GM19397 (cell line): ENCODE data around the gene B4GALT6.

Source experiments
- ATAC-seq: cut with Tn5 transposase; IDR thresholded peaks from one replicate; pipeline ENCODE4 v1.9.1; 2021; ENCODE audit warnings: mild to moderate bottlenecking, moderate library complexity; ENCODE audit not compliant: unreplicated experiment

B4GALT6 gene

DNA sequence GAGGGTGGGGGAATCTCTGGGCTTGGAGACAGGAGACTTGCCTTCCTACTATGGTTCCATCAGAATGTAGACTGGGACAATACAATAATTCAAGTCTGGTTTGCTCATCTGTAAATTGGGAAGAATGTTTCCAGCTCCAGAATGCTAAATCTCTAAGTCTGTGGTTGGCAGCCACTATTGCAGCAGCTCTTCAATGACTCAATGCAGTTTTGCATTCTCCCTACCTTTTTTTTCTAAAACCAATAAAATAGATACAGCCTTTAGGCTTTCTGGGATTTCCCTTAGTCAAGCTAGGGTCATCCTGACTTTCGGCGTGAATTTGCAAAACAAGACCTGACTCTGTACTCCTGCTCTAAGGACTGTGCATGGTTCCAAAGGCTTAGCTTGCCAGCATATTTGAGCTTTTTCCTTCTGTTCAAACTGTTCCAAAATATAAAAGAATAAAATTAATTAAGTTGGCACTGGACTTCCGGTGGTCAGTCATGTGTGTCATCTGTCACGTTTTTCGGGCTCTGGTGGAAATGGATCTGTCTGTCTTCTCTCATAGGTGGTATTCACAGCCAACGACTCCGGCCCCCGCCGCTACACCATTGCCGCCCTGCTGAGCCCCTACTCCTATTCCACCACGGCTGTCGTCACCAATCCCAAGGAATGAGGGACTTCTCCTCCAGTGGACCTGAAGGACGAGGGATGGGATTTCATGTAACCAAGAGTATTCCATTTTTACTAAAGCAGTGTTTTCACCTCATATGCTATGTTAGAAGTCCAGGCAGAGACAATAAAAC lies 86.2 kb downstream of the B4GALT6 start:
- no peak for ATAC-seq

DNA sequence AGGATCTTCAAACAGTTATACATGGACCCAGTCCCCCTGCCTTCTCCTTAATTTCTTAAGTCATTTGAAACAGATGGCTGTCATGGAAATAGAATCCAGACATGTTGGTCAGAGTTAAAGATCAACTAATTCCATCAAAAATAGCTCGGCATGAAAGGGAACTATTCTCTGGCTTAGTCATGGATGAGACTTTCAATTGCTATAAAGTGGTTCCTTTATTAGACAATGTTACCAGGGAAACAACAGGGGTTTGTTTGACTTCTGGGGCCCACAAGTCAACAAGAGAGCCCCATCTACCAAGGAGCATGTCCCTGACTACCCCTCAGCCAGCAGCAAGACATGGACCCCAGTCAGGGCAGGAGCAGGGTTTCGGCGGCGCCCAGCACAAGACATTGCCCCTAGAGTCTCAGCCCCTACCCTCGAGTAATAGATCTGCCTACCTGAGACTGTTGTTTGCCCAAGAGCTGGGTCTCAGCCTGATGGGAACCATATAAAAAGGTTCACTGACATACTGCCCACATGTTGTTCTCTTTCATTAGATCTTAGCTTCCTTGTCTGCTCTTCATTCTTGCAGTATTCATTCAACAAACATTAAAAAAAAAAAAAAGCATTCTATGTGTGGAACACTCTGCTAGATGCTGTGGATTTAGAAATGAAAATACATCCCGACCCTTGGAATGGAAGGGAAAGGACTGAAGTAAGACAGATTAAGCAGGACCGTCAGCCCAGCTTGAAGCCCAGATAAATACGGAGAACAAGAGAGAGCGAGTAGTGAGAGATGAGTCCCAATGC lies 88.1 kb downstream of the B4GALT6 start:
- ATAC-seq: no peak

DNA sequence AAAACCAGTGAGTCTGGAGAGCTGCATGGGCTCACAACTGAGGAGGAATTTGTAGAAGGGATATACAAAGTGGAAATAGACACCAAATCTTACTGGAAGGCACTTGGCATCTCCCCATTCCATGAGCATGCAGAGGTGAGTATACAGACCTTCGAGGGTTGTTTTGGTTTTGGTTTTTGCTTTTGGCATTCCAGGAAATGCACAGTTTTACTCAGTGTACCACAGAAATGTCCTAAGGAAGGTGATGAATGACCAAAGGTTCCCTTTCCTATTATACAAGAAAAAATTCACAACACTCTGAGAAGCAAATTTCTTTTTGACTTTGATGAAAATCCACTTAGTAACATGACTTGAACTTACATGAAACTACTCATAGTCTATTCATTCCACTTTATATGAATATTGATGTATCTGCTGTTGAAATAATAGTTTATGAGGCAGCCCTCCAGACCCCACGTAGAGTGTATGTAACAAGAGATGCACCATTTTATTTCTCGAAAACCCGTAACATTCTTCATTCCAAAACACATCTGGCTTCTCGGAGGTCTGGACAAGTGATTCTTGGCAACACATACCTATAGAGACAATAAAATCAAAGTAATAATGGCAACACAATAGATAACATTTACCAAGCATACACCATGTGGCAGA lies 89.1 kb downstream of the B4GALT6 start:
- no peak for ATAC-seq

DNA sequence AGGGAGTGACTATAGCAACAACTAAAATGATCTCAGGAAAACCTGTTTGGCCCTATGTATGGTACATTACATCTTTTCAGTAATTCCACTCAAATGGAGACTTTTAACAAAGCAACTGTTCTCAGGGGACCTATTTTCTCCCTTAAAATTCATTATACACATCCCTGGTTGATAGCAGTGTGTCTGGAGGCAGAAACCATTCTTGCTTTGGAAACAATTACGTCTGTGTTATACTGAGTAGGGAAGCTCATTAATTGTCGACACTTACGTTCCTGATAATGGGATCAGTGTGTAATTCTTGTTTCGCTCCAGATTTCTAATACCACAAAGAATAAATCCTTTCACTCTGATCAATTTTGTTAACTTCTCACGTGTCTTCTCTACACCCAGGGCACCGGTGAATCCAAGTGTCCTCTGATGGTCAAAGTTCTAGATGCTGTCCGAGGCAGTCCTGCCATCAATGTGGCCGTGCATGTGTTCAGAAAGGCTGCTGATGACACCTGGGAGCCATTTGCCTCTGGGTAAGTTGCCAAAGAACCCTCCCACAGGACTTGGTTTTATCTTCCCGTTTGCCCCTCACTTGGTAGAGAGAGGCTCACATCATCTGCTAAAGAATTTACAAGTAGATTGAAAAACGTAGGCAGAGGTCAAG lies 91.7 kb downstream of the B4GALT6 start:
- no peak for ATAC-seq

DNA sequence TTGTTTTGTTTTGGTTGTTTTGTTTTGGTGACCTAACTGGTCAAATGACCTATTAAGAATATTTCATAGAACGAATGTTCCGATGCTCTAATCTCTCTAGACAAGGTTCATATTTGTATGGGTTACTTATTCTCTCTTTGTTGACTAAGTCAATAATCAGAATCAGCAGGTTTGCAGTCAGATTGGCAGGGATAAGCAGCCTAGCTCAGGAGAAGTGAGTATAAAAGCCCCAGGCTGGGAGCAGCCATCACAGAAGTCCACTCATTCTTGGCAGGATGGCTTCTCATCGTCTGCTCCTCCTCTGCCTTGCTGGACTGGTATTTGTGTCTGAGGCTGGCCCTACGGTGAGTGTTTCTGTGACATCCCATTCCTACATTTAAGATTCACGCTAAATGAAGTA lies 92.8 kb downstream of the B4GALT6 start, which contains the start of gene TTR:
TSS of gene TTR (plus strand) at position 250 of the 400 bp plus-strand sequence. CDS start at position 276, 26 bp downstream.
- no peak for ATAC-seq

DNA sequence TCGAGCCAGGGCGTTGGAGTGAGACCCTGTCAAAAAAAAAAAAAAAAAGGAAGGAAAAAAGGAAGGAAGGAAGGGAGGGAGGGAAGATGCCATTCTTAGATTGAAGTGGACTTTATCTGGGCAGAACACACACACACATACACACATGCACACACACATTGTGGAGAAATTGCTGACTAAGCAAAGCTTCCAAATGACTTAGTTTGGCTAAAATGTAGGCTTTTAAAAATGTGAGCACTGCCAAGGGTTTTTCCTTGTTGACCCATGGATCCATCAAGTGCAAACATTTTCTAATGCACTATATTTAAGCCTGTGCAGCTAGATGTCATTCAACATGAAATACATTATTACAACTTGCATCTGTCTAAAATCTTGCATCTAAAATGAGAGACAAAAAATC lies 93.3 kb downstream of the B4GALT6 start:
- ATAC-seq: no peak

DNA sequence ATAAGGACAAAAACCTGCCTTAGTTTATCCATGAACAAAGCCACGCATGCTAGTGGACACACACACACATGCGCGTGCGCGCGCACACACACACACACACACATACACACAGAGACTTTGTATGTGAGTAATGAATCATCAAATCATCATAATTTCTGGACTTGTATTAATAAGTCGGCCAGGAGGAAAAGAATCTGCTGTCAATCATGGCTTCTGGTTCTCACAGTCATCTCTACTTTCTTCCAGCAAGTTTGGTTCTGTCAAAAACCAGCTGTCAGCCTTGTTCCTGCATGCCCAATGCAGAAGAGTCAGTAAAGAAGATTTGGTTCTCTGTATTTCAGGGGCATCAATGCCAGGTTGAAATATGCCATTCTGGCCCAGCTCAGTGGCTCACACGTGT lies 93.8 kb downstream of the B4GALT6 start:
- ATAC-seq: no peak

DNA sequence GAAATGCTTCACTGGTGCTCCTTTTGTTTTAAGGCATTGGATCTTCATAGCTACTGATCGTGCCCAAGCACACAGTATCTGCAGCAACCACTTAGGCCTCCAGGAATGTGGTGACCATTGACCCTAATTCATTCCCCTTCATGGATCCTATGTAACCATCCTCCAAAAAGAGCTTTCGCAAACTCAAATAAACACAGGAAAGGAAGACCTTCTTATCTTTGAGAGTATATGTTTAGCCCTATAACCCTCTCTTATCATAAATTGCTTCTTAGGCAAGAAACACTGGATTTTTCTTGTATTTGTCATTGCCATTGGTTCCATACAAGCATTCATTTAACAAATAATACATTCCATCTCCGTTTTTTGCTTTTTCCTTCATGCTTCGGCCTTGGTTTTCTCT lies 96.9 kb downstream of the B4GALT6 start:
- no peak for ATAC-seq

DNA sequence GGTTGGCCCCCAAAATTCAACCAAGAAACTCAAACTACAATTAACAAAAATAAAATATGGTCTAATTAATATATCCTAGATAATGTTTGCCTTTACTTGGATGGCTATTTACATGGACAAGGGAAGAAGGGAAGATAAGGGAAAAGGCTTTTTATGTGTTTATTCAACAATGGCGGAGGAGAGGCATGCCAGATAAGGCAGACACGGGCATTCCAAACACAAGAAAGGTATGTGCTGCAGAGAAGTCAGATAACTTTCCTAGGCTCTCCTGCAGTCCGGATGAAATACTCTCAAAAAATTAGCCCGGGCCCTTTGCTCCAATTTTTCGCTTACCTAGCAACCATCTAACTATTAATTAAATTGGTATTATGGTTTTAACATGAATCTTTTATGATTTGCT lies 97.8 kb downstream of the B4GALT6 start:
- no peak for ATAC-seq

DNA sequence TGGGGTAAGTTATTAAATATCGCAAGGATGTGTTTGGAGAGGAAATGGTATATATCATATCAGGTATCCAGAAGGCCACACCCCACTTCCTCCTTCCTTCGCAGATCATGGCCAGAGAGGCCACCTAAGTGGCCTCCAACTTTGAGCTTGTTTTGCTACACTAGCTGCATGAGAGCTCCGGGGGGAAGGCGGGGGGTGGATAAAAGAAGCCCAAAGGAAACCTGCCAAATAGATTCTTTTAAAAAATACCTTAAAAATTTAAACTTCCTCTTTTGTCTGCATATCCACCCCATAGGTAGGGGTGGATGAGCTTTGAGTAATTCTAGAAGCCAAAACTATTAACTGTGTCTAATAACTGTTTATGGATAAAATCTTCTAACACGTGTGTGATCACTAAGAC lies 98.4 kb downstream of the B4GALT6 start:
- ATAC-seq: no peak

DNA sequence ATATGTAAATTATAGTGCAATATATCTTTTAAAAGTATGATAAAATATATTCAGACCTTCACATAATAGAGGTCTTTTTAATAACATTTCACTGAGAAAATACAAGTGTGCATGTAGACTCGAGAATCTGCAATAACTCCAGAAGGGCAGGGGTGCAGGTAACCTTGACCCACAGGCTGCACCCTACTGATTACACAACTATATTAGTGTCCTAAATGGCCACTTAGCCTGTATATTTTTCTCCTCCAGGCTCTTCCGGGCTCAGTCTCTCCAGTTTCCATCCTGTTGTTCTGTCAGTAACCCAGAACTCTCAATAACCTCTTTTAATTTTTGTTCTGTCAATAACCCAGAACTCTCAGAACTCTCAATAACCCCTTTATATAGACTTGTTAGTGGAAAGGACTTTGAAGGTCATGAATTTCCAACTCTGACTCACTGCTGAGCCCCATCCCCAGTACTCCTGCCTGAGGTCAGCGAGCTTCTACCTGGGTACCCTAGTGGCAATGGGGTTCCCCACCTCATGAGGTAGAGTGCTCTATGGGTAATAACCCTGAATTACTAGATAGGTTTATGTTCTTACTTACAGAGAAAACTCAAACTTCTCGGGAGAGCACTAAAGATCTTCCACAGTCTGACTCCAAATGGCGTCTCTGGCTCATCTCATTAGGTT lies 101.1 kb downstream of the B4GALT6 start:
- no peak for ATAC-seq

DNA sequence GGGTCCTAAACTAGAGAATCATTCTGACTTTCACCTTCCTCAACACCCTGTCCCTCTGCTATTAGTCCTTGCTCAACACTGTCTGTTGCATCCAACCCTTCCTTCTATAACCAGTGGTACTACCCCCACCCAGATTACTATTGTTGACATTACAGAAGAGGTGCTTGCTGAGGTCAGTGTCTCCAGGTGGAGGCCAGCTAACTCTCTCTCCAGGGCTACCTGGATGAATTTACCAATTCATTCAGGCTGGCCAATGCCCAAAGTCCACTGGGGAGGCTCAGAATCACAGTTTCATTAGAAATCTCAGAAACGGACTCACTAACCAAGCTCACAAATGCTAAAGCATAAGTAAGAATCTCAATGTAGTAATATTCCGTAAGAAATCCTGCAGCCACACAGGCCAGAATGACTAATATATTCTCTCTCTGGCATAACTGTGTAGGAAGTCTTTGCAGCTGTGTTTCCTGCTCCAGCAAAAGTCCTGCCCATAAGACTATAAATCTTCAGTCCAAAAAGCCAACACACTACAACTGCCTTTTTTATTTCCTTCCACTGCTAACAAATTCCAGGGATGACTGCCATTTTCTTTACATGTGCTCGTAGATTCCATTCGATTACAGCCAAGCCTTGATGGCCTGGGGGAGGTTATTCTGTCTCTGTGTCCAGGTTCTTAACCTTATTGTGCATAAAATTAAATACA lies 102.7 kb downstream of the B4GALT6 start:
- no peak for ATAC-seq

DNA sequence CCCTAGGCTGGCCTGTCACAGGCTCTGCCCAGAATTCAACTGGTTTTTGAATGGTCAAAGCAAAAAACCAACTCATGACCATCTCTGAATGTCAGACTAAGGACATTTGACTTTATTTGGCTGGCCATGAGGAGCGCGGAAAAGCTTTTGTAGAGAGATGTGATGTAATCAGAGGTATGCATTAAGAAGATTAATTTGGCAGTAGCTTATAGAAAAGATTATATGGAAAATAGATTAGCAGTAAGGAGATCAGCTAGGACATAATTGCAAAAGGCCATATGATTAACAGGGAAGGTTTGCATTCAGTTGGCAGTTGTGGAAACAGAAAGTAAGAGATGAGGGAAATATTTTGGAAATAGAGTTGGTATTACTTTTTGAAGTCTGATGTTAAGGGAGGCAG lies 105.0 kb downstream of the B4GALT6 start:
- ATAC-seq: no peak

DNA sequence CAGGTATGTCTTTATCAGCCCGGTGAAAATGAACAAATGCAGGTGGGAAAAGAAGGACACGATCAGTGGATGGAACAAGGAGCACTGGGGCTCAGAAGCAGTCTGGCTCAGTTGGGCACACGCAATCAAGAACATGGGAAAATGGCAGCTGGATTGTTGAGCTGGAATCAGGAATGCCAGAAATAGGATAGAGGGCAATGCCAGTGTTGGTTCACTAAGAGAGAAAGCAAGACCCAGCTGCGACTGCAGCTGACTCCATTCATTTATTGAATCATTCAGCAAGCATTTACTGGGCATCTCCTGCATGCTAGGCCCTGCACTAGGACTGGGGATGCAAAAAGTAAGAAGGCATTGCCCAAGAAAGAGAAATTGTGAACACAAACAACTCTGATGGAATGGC lies 106.3 kb downstream of the B4GALT6 start:
- no peak for ATAC-seq

DNA sequence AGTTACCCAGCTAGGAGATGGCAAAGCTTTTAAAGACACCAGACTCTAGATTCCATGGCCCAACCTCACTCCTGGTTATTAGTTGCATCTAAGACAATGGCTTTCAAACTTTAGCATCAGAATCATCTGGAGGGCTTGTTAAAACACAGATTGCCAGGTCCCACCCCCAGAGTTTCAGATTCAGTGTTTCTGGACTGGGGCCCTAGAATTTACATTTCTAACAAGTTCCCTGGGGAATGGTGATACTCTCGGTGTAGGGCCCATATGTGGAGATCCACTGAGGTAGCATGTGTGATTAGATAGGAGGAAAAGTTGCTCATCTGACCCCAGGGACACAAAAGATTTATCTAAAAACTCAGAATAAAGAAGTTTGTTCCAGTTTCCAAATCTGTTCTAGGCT lies 107.2 kb downstream of the B4GALT6 start:
- peak; percentile 30 for ATAC-seq

DNA sequence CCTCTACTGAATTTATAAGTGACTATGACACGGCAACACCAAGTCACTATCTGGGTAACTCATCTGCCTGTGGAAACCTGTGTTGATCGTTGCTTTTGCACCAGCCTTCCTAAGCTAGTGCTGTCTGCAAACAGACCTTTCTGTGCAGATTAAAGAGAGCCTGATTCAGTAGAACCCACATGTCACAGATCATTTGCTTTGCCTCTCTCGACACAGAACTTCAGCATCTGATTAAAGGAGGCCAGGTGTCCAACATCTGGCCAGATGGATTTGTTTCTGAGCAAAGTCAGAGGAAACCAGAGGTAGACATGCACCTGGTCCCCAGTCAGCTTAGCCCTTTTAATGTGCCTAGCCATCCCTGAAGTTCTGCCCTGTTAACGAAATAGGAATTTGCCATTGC lies 107.7 kb downstream of the B4GALT6 start:
- ATAC-seq: peak; percentile 80

DNA sequence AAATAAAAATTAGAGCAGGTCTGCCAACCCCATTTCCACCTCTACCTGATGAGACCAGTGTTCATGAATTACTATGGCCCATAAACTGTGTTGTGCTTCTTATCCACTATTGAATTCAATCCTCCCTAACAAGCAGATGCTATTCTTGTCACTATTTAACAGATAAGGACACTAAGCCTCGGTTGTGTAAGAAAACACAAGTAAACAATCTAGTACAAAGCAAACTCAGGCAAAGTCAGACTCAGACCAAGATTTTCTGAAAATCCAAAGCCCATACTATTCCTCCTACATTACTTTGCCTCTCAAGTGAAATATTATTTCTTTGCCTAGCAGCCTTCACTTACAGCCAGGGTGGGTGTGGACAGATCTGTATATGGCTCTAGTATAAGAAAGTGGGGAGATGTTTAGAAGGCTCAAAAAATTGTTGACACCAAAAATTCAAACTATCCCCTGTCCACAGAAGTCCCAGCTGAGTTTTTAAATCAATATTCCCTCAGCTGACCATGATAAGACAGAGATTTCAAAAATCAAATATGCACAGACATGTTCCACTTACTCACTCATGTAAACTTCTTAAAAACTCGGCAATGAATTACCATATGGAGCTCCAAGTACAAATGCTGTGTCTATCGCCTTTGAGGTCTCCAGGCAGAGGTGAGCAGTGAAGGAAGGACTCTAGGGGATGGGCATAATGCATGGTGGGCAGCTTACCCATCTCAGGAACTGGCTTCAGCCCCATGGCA lies 108.7 kb downstream of the B4GALT6 start:
- ATAC-seq: no peak

DNA sequence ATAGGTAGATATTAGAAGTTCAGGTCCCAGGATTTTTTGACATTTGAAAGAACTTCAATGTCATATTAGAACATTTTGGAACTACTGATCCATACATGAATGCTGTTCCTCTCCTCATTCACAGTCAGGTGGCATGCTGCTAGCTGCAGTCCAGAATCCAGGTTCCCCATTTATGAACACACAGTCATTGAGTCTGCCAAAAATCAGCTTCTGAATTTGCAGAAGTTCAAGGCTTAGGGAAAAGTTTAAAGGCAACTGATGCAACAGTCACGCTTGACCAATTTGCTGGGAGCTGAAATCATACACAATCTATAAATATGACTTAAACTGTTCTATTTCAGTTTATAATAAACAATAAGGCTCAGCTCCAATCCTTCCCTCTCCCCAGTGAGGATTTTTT lies 110.0 kb downstream of the B4GALT6 start:
- no peak for ATAC-seq
